ENCODE data around the gene ANKRD60. TPM values are rescaled to one million over a fixed set of nuclear protein-coding genes. Genes with fewer than 3 reads are reported as not detected.

Gene ANKRD60
- total and polyA plus RNA-seq, 2 donors (not counting 1 experiment from before 2014, with no cell fraction given) = 0.27 TPM; not detected in 1

- Histone ChIP-seq H3K9me3 (ENCODE audit: control extremely low read depth in 1 of 3, control insufficient read depth in 2 of 3, insufficient read depth in 1 of 3, low read length in 2 of 3) (peaks cover 0 to 3% (median 0%) of the 10 kb centered on the region in 3 donors), H3K4me3 (ENCODE audit: control extremely low read depth in 1 of 5, extremely low read depth in 1 of 5, insufficient read depth in 1 of 5, low read depth in 2 of 5, low read length in 4 of 5) (no peak overlapping the region), H3K36me3 (replicated peaks in 1 of 2; ENCODE audit: control extremely low read depth in 1 of 2, control insufficient read depth in 1 of 2, extremely low read depth in 1 of 2, insufficient read depth in 2 of 2, low read length in 1 of 2) (no peaks in the 10 kb centered on the region), H3K79me2 (ENCODE audit: control insufficient read depth, insufficient read depth, low read length) (no peaks in the 10 kb centered on the region), H3K27me3 (replicated peaks in 1 of 4; ENCODE audit: control extremely low read depth in 1 of 4, control insufficient read depth in 3 of 4, insufficient read depth in 4 of 4, low read length in 3 of 4) (peaks cover 0 to 8% (median 2%) of the 10 kb centered on the region in 4 experiments), H3K27ac (ENCODE audit: low read length in 2 of 2) (no peak overlapping the region), H3K4me2 (replicated peaks; ENCODE audit: low read depth, low read length, poor library complexity, severe bottlenecking) (peak overlapping the region; percentile 49), H4K20me1 (ENCODE audit: control insufficient read depth, insufficient read depth, low read length, poor library complexity, severe bottlenecking) (no peaks in the 10 kb centered on the region), H2AFZ (ENCODE audit: insufficient read depth, low read depth, low read length, poor library complexity, severe bottlenecking) (peak overlapping the region; percentile 63), H3K4me1 (ENCODE audit: control insufficient read depth in 2 of 2, insufficient read depth in 2 of 2, low read length in 2 of 2) (peaks cover 0 to 6% of the 10 kb centered on the region in 2 donors), H3K9ac (ENCODE audit: low read length) (no peak overlapping the region)
- H3K27me3 Mint-ChIP-seq = peaks cover 14% of the 10 kb centered on the region
- peaks cover 3% of the 10 kb centered on the region for H3K4me1 Mint-ChIP-seq
- TF ChIP-seq CTCF (IDR thresholded peaks at IDR 0.05) (peak; percentile 100), EZH2 (IDR thresholded peaks at IDR 0.05; ENCODE audit: borderline replicate concordance, insufficient read depth, low read depth, low read length, poor library complexity, severe bottlenecking) (no peak)
- POLR2A ChIA-PET = no interaction called here
- intact Hi-C loops (cut with micrococcal nuclease) = loop anchor here (1.0 to 10.0 kb wide), 4 partner anchors 556 to 1115 kb away; no protein-coding TSS in a partner anchor
- no peak overlapping the region for H3K27ac Mint-ChIP-seq
- H3K4me3 Mint-ChIP-seq = peak overlapping the region; percentile 14
- no peaks in the 10 kb centered on the region for H3K9me3 Mint-ChIP-seq (ENCODE audit: insufficient read depth)
- CTCF ChIA-PET = interaction anchor here (0.6 to 4.1 kb wide), 21 partner anchors 10 to 1659 kb away, joined by 3 to 39 read pairs (median 4); partner anchors contain the start of genes STX16 and ZBP1
- ATAC-seq (ENCODE audit: low read depth) (peak; percentile 89), DNase-seq (peak; percentile 88)
- WGBS (ENCODE audit: insufficient coverage) = 6% methylated on average over 37 of the region's 46 CpGs
These were observed 18.6 kb downstream of the ANKRD60 start for GRCh38 chr20:58209652-58210397.

GRCh38 chr20:58208944-58209343 lies 19.5 kb downstream of the ANKRD60 start:
- intact Hi-C loops (cut with micrococcal nuclease) = loop anchor here (1.0 to 10.0 kb wide), 3 partner anchors 555 to 1114 kb away; no protein-coding TSS in a partner anchor

More at GRCh38 chr20:58208944-58209343, 19.5 kb downstream of the ANKRD60 start:
- no peaks in the 10 kb centered on the region for H4K20me1 ChIP-seq (ENCODE audit: control insufficient read depth, insufficient read depth, low read length, poor library complexity, severe bottlenecking)
- H3K27me3 Mint-ChIP-seq = peaks cover 12% of the 10 kb centered on the region
- no peaks in the 10 kb centered on the region for H3K36me3 ChIP-seq (replicated peaks in 1 of 2; ENCODE audit: control extremely low read depth in 1 of 2, control insufficient read depth in 1 of 2, extremely low read depth in 1 of 2, insufficient read depth in 2 of 2, low read length in 1 of 2)
- no peak for ATAC-seq (ENCODE audit: low read depth)
- H3K27ac Mint-ChIP-seq = no peak overlapping the region
- H3K9me3 Mint-ChIP-seq (ENCODE audit: insufficient read depth) = no peaks in the 10 kb centered on the region
- H3K4me1 Mint-ChIP-seq = peaks cover 3% of the 10 kb centered on the region
- ChIA-PET POLR2A (no interaction called here), CTCF (interaction anchor here (0.8 to 4.1 kb wide), 8 partner anchors 15 to 1658 kb away, joined by 3 to 39 read pairs (median 5); no protein-coding TSS in a partner anchor)
- H3K9ac ChIP-seq (ENCODE audit: low read length) = no peak overlapping the region
- no peak overlapping the region for H3K27ac ChIP-seq (ENCODE audit: low read length in 2 of 2)
- H3K9me3 ChIP-seq (ENCODE audit: control extremely low read depth in 1 of 3, control insufficient read depth in 2 of 3, insufficient read depth in 1 of 3, low read length in 2 of 3) = peaks cover 0 to 3% (median 0%) of the 10 kb centered on the region in 3 donors
- H3K79me2 ChIP-seq (ENCODE audit: control insufficient read depth, insufficient read depth, low read length) = no peaks in the 10 kb centered on the region
- 89% methylated on average over 8 of the region's 8 CpGs for WGBS (ENCODE audit: insufficient coverage)
- no peak overlapping the region for H3K4me3 ChIP-seq (ENCODE audit: control extremely low read depth in 1 of 5, extremely low read depth in 1 of 5, insufficient read depth in 1 of 5, low read depth in 2 of 5, low read length in 4 of 5)
- H3K27me3 ChIP-seq (replicated peaks in 1 of 4; ENCODE audit: control extremely low read depth in 1 of 4, control insufficient read depth in 3 of 4, insufficient read depth in 4 of 4, low read length in 3 of 4) = peaks cover 0 to 8% (median 2%) of the 10 kb centered on the region in 4 experiments
- H3K4me3 Mint-ChIP-seq = no peak overlapping the region
- no peak overlapping the region for H3K4me2 ChIP-seq (replicated peaks; ENCODE audit: low read depth, low read length, poor library complexity, severe bottlenecking)
- no peak overlapping the region for H2AFZ ChIP-seq (ENCODE audit: insufficient read depth, low read depth, low read length, poor library complexity, severe bottlenecking)
- TF ChIP-seq EZH2 (IDR thresholded peaks at IDR 0.05; ENCODE audit: borderline replicate concordance, insufficient read depth, low read depth, low read length, poor library complexity, severe bottlenecking) (no peak), CTCF (IDR thresholded peaks at IDR 0.05) (no peak)
- no peak for DNase-seq
- peaks cover 0 to 6% of the 10 kb centered on the region in 2 donors for H3K4me1 ChIP-seq (ENCODE audit: control insufficient read depth in 2 of 2, insufficient read depth in 2 of 2, low read length in 2 of 2)

Measured in B cell (primary cell).